Type B pancreatic cell (in vitro differentiated cells): ENCODE measurements around the gene RBL1. TPM values are rescaled to one million over a fixed set of nuclear protein-coding genes. Genes with fewer than 3 reads are reported as not detected.

Source experiments
- DNase-seq: peaks from one replicate; pipeline ENCODE4 v3.0.0; 2021; ENCODE audit warnings: mixed read lengths; ENCODE audit not compliant: unreplicated experiment; ENCODE audit errors: extremely low spot score
- H3K27ac Mint-ChIP-seq: 2 replicates; pipeline ENCODE4 v1.8.0; 2021; ENCODE audit warnings: mild to moderate bottlenecking, mixed read lengths
- H3K27me3 Mint-ChIP-seq: 2 replicates; pipeline ENCODE4 v1.8.0; 2021; ENCODE audit warnings: mixed read lengths
- H3K36me3 Mint-ChIP-seq: 2 replicates; pipeline ENCODE4 v1.8.0; 2021; ENCODE audit warnings: mixed read lengths
- H3K4me1 Mint-ChIP-seq: one replicate; pipeline ENCODE4 v1.8.0; 2021; ENCODE audit warnings: mixed read lengths; ENCODE audit not compliant: unreplicated experiment
- H3K4me3 Mint-ChIP-seq: 2 replicates; pipeline ENCODE4 v1.8.0; 2021; ENCODE audit warnings: mild to moderate bottlenecking, mixed read lengths
- H3K9me3 Mint-ChIP-seq: 2 replicates; pipeline ENCODE4 v1.8.0; 2021; ENCODE audit warnings: mixed read lengths
- CTCF ChIP-seq: fragments of 200-600 bp; sonication (generic); conservative IDR thresholded peaks from 2 replicates; pipeline ENCODE4 v1.5.0; 2021; ENCODE audit warnings: antibody characterized with exemption, mild to moderate bottlenecking
- long read RNA-seq: library from polyadenylated mRNA; unstranded; transcript quantifications from one replicate; pipeline ENCODE4 v2.0.0, GENCODE V29; 2020
- total RNA-seq: library from RNA; stranded (reverse); gene quantifications from 2 replicates; pipeline ENCODE4 v1.2.1, GENCODE V29; 2021; ENCODE audit warnings: low replicate concordance

RBL1 gene
- total RNA-seq: 7.6 and 16.0 TPM in 2 replicates
- long read RNA-seq, partial matches to known transcripts: 1 of 1 reads
- long read RNA-seq, other reads (novel, unspliced or antisense): 0 of 1 reads

- Mint-ChIP-seq H3K9me3 (no peaks in the 10 kb centered on the region), H3K4me1 (peaks cover 13% of the 10 kb centered on the region), H3K4me3 (peak within 1 kb of the TSS; percentile 99), H3K27me3 (no peaks in the 10 kb centered on the region), H3K36me3 (peaks cover 3% of the 10 kb centered on the region), H3K27ac (peak within 1 kb of the TSS; percentile 99)
- TF ChIP-seq CTCF: peak; percentile 14
- DNase-seq: peak; percentile 87
Observed at GRCh38 chr20:37095599-37096414, at the start of gene RBL1. Gene RBL1, minus strand, starts transcription at chr20:37095997. Its CDS starts 69 bp downstream, at chr20:37095928.

GRCh38 chr20:37144856-37145404, 49.1 kb upstream of the RBL1 start:
- DNase-seq: no peak
- Mint-ChIP-seq H3K9me3 (no peaks in the 10 kb centered on the region), H3K36me3 (no peaks in the 10 kb centered on the region), H3K27me3 (no peaks in the 10 kb centered on the region), H3K4me3 (no peak overlapping the region), H3K4me1 (no peaks in the 10 kb centered on the region), H3K27ac (no peak overlapping the region)
- no peak for TF ChIP-seq CTCF

GRCh38 chr20:37142708-37143107, 46.9 kb upstream of the RBL1 start:
- no peaks in the 10 kb centered on the region for H3K9me3 Mint-ChIP-seq
- H3K36me3 Mint-ChIP-seq: no peaks in the 10 kb centered on the region
- H3K4me1 Mint-ChIP-seq: no peaks in the 10 kb centered on the region
- H3K27me3 Mint-ChIP-seq: no peaks in the 10 kb centered on the region
- DNase-seq: no peak
- H3K4me3 Mint-ChIP-seq: no peak overlapping the region
- no peak for TF ChIP-seq CTCF
- no peak overlapping the region for H3K27ac Mint-ChIP-seq

- no peaks in the 10 kb centered on the region for H3K9me3 Mint-ChIP-seq
- no peak overlapping the region for H3K4me3 Mint-ChIP-seq
- no peaks in the 10 kb centered on the region for H3K27me3 Mint-ChIP-seq
- no peaks in the 10 kb centered on the region for H3K4me1 Mint-ChIP-seq
- H3K27ac Mint-ChIP-seq: no peak overlapping the region
- no peaks in the 10 kb centered on the region for H3K36me3 Mint-ChIP-seq
- no peak for DNase-seq
- no peak for TF ChIP-seq CTCF
Observed at GRCh38 chr20:37137547-37137946, 41.8 kb upstream of the RBL1 start.

GRCh38 chr20:37133952-37134351, 38.2 kb upstream of the RBL1 start:
- DNase-seq: no peak
- Mint-ChIP-seq H3K27ac (no peak overlapping the region), H3K4me1 (no peaks in the 10 kb centered on the region), H3K9me3 (no peaks in the 10 kb centered on the region), H3K36me3 (no peaks in the 10 kb centered on the region), H3K27me3 (no peaks in the 10 kb centered on the region), H3K4me3 (no peak overlapping the region)
- TF ChIP-seq CTCF: no peak
